Right kidney (tissue), 1 donor: ENCODE results near the gene TNFAIP8L1.

Experiments
- DNase-seq: peaks from one replicate; pipeline ENCODE4 v3.0.0-alpha.2; 2016

The TNFAIP8L1 gene

GRCh38 chr19:4647676-4648644 is 8.6 kb downstream of the TNFAIP8L1 start:
- no peak for DNase-seq

- DNase-seq = no peak
Observed at GRCh38 chr19:4649392-4650047, 10.2 kb downstream of the TNFAIP8L1 start.

- no peak for DNase-seq
Observed at GRCh38 chr19:4650159-4650558, 10.8 kb downstream of the TNFAIP8L1 start.

- no peak for DNase-seq
Observed at GRCh38 chr19:4652075-4652474, 12.8 kb downstream of the TNFAIP8L1 start.

GRCh38 chr19:4653793-4654436 is 14.6 kb downstream of the TNFAIP8L1 start:
- no peak for DNase-seq

- DNase-seq = no peak
Observed at GRCh38 chr19:4654437-4655361, 15.4 kb downstream of the TNFAIP8L1 start.

GRCh38 chr19:4656102-4656501 is 16.8 kb downstream of the TNFAIP8L1 start:
- DNase-seq = no peak

- no peak for DNase-seq
Observed at GRCh38 chr19:4657262-4657661, 17.9 kb downstream of the TNFAIP8L1 start.

GRCh38 chr19:4657835-4658234 is 18.5 kb downstream of the TNFAIP8L1 start:
- DNase-seq = no peak

GRCh38 chr19:4660181-4660791 is 21.0 kb downstream of the TNFAIP8L1 start:
- no peak for DNase-seq

GRCh38 chr19:4660993-4661392 is 21.7 kb downstream of the TNFAIP8L1 start:
- DNase-seq = no peak

GRCh38 chr19:4662020-4662695 is 22.8 kb downstream of the TNFAIP8L1 start:
- no peak for DNase-seq

GRCh38 chr19:4662812-4663211 is 23.5 kb downstream of the TNFAIP8L1 start:
- no peak for DNase-seq

- DNase-seq = no peak
Observed at GRCh38 chr19:4664642-4665041, 25.3 kb downstream of the TNFAIP8L1 start.

GRCh38 chr19:4669723-4670480 is 30.6 kb downstream of the TNFAIP8L1 start, which contains the start of gene MYDGF:
TSS of gene MYDGF (minus strand) at chr19:4670342. CDS start at chr19:4670334, 8 bp downstream.
- peak; percentile 77 for DNase-seq

- no peak for DNase-seq
Observed at GRCh38 chr19:4671185-4671851, 32.0 kb downstream of the TNFAIP8L1 start.

- DNase-seq = no peak
Observed at GRCh38 chr19:4673216-4673615, 33.9 kb downstream of the TNFAIP8L1 start.

GRCh38 chr19:4673726-4674125 is 34.4 kb downstream of the TNFAIP8L1 start:
- no peak for DNase-seq

GRCh38 chr19:4675346-4675745 is 36.0 kb downstream of the TNFAIP8L1 start:
- DNase-seq = no peak
